Fibroblast of villous mesenchyme (primary cell): ENCODE data around the gene NBPF14. TPM values are rescaled to one million over a fixed set of nuclear protein-coding genes. Genes with fewer than 3 reads are reported as not detected.

Experiments
- small RNA-seq: library from RNA; depleted of rRNA; stranded (forward); fragments of <200 nt; gene quantifications from one replicate; pipeline ENCODE3, GENCODE V24; 2012
- total RNA-seq: library from RNA; depleted of rRNA; stranded (reverse); fragments of >200 nt; gene quantifications from 2 replicates; pipeline ENCODE4 v1.2.3, GENCODE V29; 2012

NBPF14 gene
- total RNA-seq, 1 donor, result 15.5 TPM

Small RNA genes within 50 kb of the gene (small RNA-seq; reads per million reads assigned to genes)
- gene RF00003, result 67.7 reads per million, percentile 96 among the genes with 10 or more reads in this experiment

Other genes starting within 250 kb of the NBPF14 start
- gene PPIAL4G, start 112.7 kb downstream of the NBPF14 start, total RNA-seq, result not detected in 2 replicates
- gene NUDT4B, start 152.8 kb upstream of the NBPF14 start, total RNA-seq, result 25.4 and 30.2 TPM in 2 replicates
- 42.8 and 120 TPM in 2 replicates for gene PDE4DIP, start 248.4 kb upstream of the NBPF14 start, total RNA-seq